ENCODE results near the gene GABBR2.

DNA sequence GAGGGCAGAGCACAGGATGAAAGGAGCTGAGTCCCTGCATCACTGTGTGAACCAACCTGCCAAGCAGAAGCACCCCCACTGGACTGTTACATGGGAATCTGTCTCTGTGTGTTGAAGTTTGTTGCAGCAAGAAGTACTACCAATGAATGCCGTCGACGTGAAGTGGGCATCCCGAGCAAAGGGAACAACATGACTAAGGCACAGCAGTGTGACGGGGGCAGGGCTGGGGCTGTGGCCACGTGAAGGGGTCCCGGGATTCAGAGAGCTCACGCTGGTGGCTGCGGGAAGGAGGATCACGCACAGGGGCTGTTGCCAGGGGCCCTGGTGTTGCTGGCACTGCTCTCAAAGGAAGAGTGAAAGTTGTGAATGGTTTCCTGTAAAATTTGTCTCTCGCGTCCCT, 27.5 kb upstream of the GABBR2 start:
- no peak for TF ChIP-seq POLR2A (IDR thresholded peaks at IDR 0.05)
- TF ChIP-seq CTCF (IDR thresholded peaks at IDR 0.05), result no peak

Measured in right lobe of liver (tissue), 4 donors.